ENCODE measurements around the gene ADRA2C.

DNA sequence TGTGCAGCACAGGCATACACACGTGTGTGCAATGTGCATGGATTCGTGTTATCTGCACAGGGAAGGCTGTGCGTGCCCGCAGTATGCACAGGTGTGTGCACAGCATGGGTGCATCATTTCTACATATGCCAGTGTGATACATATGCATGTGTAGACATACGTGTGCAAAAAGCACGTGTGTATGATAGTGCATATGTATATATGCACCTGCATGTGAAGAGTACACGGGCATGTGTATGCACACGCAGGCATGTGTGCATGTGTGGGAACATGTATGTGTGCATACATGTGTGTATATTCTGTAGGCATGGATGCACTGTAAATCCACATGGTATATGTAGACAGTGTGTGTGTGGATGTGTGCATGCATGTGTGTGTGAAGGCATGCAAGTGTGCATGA, 3.9 kb upstream of the ADRA2C start:
- TF ChIP-seq CTCF (conservative IDR thresholded peaks at IDR 0.05), result no peak
- no peak for TF ChIP-seq ZFX (IDR thresholded peaks at IDR 0.05)
